Small intestine (tissue), 7 donors: Measurements from ENCODE around the gene RAI1. TPM values are rescaled to one million over a fixed set of nuclear protein-coding genes. Genes with fewer than 3 reads are reported as not detected.

Source experiments
- DNase-seq, 2 donors: peaks; one replicate each; pipeline versions ENCODE4 v3.0.0 to v3.0.0-alpha.2; 2013
- FAIRE-seq: peaks from 2 replicates; lab custom pipeline; 2012; peaks lifted over from hg19 to GRCh38; lab: Jason Lieb, UNC
- H3K27ac ChIP-seq, 3 donors: one replicate each; pipeline ENCODE4 v1.5.1; 2013; ENCODE audit warnings: low read length in 2 of 3, mild to moderate bottlenecking in 2 of 3, control low read depth in 1 of 3, inconsistent platforms in 1 of 3, low read depth in 1 of 3, moderate library complexity in 1 of 3
- H3K27me3 ChIP-seq, 3 donors: one replicate each; pipeline ENCODE4 v1.6.1; 2013; ENCODE audit warnings: low read length in 3 of 3, inconsistent platforms in 1 of 3; ENCODE audit not compliant: control insufficient read depth in 3 of 3, insufficient read depth in 3 of 3
- H3K36me3 ChIP-seq, 3 donors: one replicate each; pipeline ENCODE4 v1.6.1; 2013; ENCODE audit warnings: low read length in 3 of 3, inconsistent platforms in 1 of 3, low read depth in 1 of 3, mild to moderate bottlenecking in 1 of 3, moderate library complexity in 1 of 3; ENCODE audit not compliant: control insufficient read depth in 3 of 3, insufficient read depth in 2 of 3
- H3K4me1 ChIP-seq, 3 donors: one replicate each; pipeline ENCODE4 v1.6.1; 2013; ENCODE audit warnings: low read length in 2 of 3, inconsistent platforms in 1 of 3, low read depth in 1 of 3, mild to moderate bottlenecking in 1 of 3, moderate library complexity in 1 of 3; ENCODE audit not compliant: control insufficient read depth in 3 of 3, insufficient read depth in 2 of 3
- H3K4me3 ChIP-seq, 3 donors: one replicate each; pipeline ENCODE4 v1.5.1; 2013; ENCODE audit warnings: low read length in 3 of 3, control low read depth in 1 of 3, inconsistent platforms in 1 of 3, low read depth in 1 of 3, mild to moderate bottlenecking in 1 of 3, moderate library complexity in 1 of 3
- H3K9me3 ChIP-seq, 2 donors: one replicate each; pipeline ENCODE4 v1.6.1; 2013; ENCODE audit warnings: low read depth in 1 of 2, low read length in 1 of 2; ENCODE audit not compliant: control insufficient read depth in 2 of 2, insufficient read depth in 1 of 2
- WGBS, 3 donors: extraction: QIAGEN DNeasy Blood & Tissue Kit; methylation state at CpG; one replicate each; pipeline ENCODE4 v1.1.7; 2013; 5-methylcytosine and 5-hydroxymethylcytosine counted together
- polyA plus RNA-seq, 4 donors: library from polyadenylated mRNA; stranded (reverse) in 3 of 4; unstranded in 1 of 4; fragments of 200-250 nt in 3 of 4; fragments of 120-200 nt in 1 of 4; gene quantifications; one replicate each; pipeline versions ENCODE4 v1.2.1 to v1.2.3, GENCODE V29; 2013
- donor health status: healthy with polysubstance abuse.
- donor health status: control.
- donor health status: control.
- donor health status: Bipolar disorder and iron deficiency.
- donor health status: healthy.

Gene RAI1
- polyA plus RNA-seq, 4 donors = 2.4 to 20.7 (median 6.2) TPM

GRCh38 chr17:17760350-17760749 lies 79.1 kb downstream of the RAI1 start:
- Histone ChIP-seq H3K27ac (peak overlapping the region in 1 of 3 donors; percentile 33), H3K9me3 (no peaks in the 10 kb centered on the region), H3K4me1 (peaks cover 0 to 47% (median 0%) of the 10 kb centered on the region in 3 donors), H3K4me3 (no peak overlapping the region), H3K27me3 (no peaks in the 10 kb centered on the region), H3K36me3 (peaks cover 0 to 77% (median 0%) of the 10 kb centered on the region in 3 donors)
- no peak for FAIRE-seq
- DNase-seq = peak in 1 of 2 donors; percentile 82
- 70 to 71% (median 71%) methylated on average over 7 of the region's 7 CpGs for WGBS, 3 donors

GRCh38 chr17:17760872-17761550 lies 79.8 kb downstream of the RAI1 start:
- peak overlapping the region in 1 of 3 donors; percentile 33 for H3K27ac ChIP-seq
- FAIRE-seq (no peak), DNase-seq (no peak)

GRCh38 chr17:17761894-17762743 lies 80.9 kb downstream of the RAI1 start:
- no peak for DNase-seq
- Histone ChIP-seq H3K27me3 (no peaks in the 10 kb centered on the region), H3K27ac (no peak overlapping the region), H3K4me1 (peaks cover 0 to 62% (median 0%) of the 10 kb centered on the region in 3 donors), H3K9me3 (no peaks in the 10 kb centered on the region), H3K36me3 (peaks cover 0 to 78% (median 0%) of the 10 kb centered on the region in 3 donors), H3K4me3 (no peak overlapping the region)
- WGBS, 3 donors = 89 to 95% (median 89%) methylated on average over 11 of the region's 11 CpGs
- FAIRE-seq = no peak

More at GRCh38 chr17:17760872-17761550, 79.8 kb downstream of the RAI1 start:
- Histone ChIP-seq H3K36me3 (peaks cover 0 to 77% (median 0%) of the 10 kb centered on the region in 3 donors), H3K27me3 (no peaks in the 10 kb centered on the region), H3K9me3 (no peaks in the 10 kb centered on the region), H3K4me3 (no peak overlapping the region), H3K4me1 (peaks cover 0 to 54% (median 0%) of the 10 kb centered on the region in 3 donors)
- 90 to 92% (median 92%) methylated on average over 8 of the region's 8 CpGs for WGBS, 3 donors

DNA sequence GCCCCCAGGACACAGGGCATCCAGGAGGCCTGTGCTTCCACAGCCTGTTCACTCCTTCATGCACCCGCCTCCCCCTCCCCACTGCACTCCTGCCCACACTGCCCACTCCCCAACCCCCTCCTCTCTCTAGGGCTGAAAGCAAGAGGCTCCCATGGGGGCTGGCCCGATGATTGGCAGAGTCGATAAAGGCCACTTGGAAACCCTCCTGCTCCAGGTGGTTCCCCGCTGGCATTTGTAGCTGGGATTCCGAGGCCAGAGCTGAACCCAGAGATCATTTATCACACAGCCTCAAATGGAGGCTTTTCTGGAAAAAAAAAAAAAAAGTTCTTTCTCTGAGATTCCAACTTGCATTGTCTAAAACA lies 81.5 kb downstream of the RAI1 start:
- no peak overlapping the region for H3K4me3 ChIP-seq
- DNase-seq (no peak), FAIRE-seq (no peak)
- H3K36me3 ChIP-seq = peaks cover 0 to 74% (median 0%) of the 10 kb centered on the region in 3 donors
- WGBS, 3 donors = 74 to 91% (median 85%) methylated on average over 5 of the region's 5 CpGs
- no peaks in the 10 kb centered on the region for H3K27me3 ChIP-seq
- H3K27ac ChIP-seq = no peak overlapping the region
- peaks cover 0 to 63% (median 0%) of the 10 kb centered on the region in 3 donors for H3K4me1 ChIP-seq
- no peaks in the 10 kb centered on the region for H3K9me3 ChIP-seq

DNA sequence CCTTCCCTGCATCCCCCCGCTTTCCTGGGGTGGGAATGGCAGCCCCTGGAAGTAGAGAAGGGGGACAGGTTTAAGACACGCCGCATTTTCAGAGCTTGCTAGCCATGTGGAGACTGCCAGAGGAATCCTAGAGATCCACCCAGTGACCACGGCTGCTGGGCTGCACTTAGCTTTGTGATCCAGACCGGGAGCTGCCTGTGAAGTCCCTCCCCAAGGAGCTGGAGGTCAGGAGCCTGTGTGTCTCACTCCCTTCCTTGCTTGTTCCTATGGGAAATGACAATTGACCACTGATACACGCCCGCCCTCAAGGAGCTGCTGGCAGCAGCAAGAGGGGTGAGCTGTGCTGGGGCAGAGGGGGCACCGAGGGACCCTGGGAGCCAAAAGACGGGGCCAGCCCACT lies 81.9 kb downstream of the RAI1 start:
- Histone ChIP-seq H3K36me3 (peaks cover 0 to 70% (median 0%) of the 10 kb centered on the region in 3 donors), H3K4me3 (no peak overlapping the region), H3K27ac (no peak overlapping the region), H3K4me1 (peaks cover 0 to 67% (median 0%) of the 10 kb centered on the region in 3 donors), H3K27me3 (no peaks in the 10 kb centered on the region), H3K9me3 (no peaks in the 10 kb centered on the region)
- WGBS, 3 donors = 83 to 95% (median 85%) methylated on average over 9 of the region's 9 CpGs
- FAIRE-seq (no peak), DNase-seq (no peak)

DNA sequence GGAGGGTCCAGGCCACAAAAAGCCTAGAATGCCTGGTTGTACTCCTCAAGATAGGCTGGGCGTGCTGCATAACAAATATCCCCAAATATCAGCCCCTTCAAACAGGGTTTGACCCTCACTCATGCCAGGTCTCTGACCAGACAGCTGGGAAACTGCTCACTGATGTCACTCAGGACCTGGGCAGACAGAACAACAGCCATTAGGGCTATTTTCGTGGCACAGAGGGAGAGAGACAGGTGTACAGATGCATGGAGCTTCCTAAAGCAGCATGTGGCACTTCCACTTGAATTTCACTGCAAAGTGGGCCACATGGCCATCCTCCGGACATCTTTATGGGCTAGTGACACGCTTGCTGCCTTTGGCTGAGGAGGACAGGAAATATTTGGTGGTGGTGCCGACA lies 82.5 kb downstream of the RAI1 start:
- no peak for FAIRE-seq
- no peak overlapping the region for H3K27ac ChIP-seq
- peaks cover 0 to 64% (median 0%) of the 10 kb centered on the region in 3 donors for H3K36me3 ChIP-seq
- DNase-seq = no peak
- no peak overlapping the region for H3K4me3 ChIP-seq
- H3K27me3 ChIP-seq = no peaks in the 10 kb centered on the region
- H3K9me3 ChIP-seq = no peaks in the 10 kb centered on the region
- peaks cover 0 to 72% (median 0%) of the 10 kb centered on the region in 3 donors for H3K4me1 ChIP-seq
- 83 to 91% (median 90%) methylated on average over 5 of the region's 5 CpGs for WGBS, 3 donors

DNA sequence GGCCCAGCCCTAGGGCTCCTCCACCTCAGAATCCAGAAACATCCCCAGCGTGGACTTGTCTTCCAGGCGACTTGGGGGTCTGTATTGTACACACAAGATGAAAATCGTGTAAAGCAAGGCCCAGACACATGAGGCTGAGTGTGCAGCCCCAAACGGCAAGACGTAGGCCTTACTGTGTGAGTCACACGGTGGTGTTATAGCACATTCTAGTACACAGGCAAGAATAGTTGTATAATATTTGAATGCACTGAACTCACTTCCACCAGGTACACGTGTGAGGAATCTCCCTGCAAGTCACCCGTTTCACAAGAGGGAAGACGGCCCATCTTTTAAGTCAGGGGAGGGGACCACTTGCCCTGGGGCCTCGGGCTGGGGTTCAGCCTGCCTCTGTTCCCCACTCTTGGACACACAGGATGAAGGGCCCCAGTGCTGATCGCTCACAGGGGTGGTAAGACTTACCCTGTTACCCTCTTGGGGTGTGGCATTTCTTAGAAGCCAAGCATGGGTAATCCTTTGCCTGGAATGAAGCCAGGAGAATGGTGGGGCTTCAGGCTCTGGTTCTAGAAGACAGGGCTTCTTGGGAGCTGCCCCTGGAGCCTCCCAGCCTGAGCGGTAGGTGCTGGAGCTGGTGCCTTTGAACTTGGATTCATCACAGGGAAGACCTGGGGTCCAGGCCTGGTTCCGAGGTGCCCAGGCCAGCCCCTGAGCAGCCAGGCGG lies 84.3 kb downstream of the RAI1 start:
- Histone ChIP-seq H3K27me3 (no peaks in the 10 kb centered on the region), H3K27ac (peak overlapping the region in 1 of 3 donors; percentile 29), H3K4me3 (no peak overlapping the region), H3K36me3 (peaks cover 0 to 61% (median 0%) of the 10 kb centered on the region in 3 donors), H3K9me3 (no peaks in the 10 kb centered on the region), H3K4me1 (peaks cover 0 to 77% (median 0%) of the 10 kb centered on the region in 3 donors)
- DNase-seq (peak in 1 of 2 donors; percentile 65), FAIRE-seq (no peak)
- 74 to 82% (median 78%) methylated on average over 14 of the region's 14 CpGs for WGBS, 3 donors
